Posterior cingulate gyrus (tissue), 11 donors: ENCODE results near the gene ATP2A2.
"Not testable (repeated sequence)": the region's sequence is repeated elsewhere in the genome, so short reads cannot be mapped to it uniquely, and the experiment has no call there.

Source experiments
- DNase-seq, 10 donors: peaks; one replicate each; pipeline versions ENCODE4 v3.0.0 to v3.0.0-alpha.2; 2020 to 2021; ENCODE audit warnings: mixed read lengths in 3 of 10
- intact Hi-C: fragments of 100-400 bp; cut with DNase I; formaldehyde crosslinking; loops from one replicate; pipeline ENCODE4 v1.15.1; 2023

ATP2A2 gene

DNA sequence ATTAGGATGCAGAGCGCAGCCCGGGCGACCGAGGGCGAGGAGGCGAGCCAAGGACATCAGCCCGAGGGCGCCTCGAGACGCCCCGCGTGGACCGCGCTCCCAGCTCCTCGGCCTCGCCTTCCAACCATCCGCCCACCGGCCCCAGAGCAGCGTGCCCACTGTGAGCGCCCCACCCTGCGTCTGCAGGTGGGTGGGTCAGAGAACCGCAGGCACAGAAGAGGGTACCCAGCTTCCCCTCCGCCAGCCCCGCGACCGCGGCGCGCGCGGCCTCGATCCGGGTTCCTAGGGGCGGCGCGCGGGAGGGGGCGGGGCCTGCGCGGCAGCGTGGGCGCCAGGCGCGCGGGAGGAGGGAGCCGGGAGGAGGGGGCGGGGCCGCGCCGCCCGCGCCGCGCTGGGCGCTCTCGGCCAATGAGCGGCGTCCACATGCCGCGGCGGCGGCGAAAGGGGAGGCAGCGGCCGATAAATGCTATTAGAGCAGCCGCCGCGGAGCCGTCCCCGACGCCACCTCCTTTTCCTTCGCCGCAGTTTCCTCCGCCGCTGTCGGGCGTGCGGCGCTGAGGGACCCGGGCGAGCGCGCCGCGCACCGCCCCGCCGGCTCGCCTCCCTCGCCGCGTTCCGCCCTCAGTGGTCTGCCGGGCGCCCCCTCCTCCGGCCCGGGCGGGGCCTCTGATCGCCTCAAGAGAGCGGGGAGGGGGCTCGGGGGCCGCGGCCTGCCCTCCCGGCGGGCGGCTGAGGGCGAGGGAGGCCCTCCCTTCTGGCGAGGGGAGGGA, at the start of gene ATP2A2:
ATP2A2 (plus strand) TSS at position 469 of the 770 bp plus-strand sequence. CDS start 543 bp downstream, outside the sequence.
- intact Hi-C loops: loop anchor here (2.0 to 10.0 kb wide), 3 partner anchors 59 to 186 kb away; partner anchors contain the start of gene IFT81
- peak; percentile 73 to 98 (median 88) for DNase-seq

DNA sequence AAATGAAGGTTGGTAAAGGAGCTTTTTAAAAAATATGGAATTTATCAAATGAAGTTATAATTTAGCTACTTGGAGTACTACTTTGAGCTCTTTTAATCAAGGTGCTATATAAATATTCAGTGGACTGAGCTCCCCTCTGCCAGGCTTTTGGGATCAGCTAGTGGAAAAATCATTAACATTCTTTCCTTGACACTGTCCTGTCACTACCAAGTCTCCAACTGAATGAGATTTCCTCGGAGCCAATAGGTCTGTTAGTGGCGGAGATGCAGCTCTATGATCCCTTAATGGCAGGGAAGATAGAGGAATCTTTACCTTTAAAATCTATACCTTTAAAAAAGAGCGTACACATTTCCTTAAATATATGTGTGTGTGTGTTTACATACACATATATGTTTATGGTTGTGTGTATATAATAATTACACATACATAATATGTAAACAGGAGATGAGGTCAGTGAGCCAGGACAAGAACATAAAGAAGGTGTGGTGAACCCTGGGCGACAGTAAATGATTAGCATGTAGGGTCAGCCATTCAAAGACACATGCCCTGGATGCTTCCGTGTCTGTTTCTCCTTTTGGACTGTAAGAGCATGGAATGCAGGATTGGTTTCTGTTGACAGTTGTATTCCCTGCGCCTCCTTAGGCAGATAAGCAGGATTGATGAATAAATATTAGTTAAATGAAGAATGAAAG, 47.7 kb upstream of the ATP2A2 start:
- DNase-seq: no peak

DNA sequence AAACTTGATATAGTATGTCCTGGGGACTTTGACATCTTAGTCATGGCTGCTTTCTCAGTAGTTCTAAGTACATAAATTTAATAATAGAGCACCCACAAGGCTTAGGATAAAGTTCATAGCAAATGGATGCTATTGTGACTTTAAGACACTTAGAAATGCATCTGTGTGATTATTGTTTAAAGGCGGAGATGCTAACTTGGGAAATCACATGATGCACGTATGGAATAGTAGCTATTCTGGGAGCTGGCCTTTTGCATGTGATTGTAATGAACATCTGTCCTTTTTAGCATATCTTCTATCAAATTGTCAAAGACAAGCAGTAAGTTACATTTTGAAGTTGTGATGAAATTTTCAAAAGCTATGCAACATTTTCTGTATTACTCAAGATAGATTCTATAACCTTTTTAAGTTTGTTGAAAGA, 46.7 kb upstream of the ATP2A2 start:
- DNase-seq: no peak
- intact Hi-C loops: no loop called here

More for the DNA sequence above, 47.7 kb upstream of the ATP2A2 start:
- intact Hi-C loops: no loop called here

DNA sequence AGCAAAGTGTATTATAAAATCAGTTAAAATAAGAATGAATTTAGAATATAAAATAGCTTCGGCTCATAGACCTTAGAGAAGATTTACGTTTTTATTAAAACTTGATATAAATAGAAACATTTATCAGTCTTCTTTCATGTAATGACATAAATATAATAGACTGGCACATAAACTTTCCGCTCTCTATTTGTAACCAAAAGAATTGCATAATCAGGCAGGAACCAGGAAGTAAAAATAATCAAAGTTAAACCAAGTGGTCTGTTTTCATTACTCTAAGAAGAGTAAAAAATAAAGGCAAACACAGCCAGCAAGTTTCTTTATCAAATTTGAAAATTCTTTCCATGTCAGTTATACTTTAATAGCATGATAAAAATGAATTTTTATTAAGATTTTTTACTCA, 46.3 kb upstream of the ATP2A2 start:
- DNase-seq: no peak

GRCh38 chr12:110235383-110235782, 45.7 kb upstream of the ATP2A2 start:
- intact Hi-C loops: no loop called here
- DNase-seq: no peak

More for the DNA sequence above, 46.3 kb upstream of the ATP2A2 start:
- intact Hi-C loops: no loop called here

DNA sequence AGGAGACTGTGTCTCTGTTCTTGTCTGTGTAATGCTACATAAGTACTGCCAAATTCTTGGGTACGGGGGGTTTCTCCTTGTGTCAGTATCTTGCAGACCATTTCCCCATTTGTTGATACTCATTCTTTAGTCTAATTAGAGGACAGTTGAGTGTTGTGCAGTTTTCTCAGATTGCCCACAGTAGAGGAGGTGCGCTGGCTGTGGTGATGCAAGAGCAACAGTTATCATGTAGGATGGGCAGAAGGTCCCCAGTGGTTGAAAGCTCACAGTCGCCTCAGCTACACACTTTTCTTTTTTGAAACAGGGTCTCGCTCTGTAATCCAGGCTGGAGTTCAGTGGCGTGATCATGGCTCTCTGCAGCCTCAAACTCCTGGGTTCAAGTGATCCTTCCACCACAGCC, 37.8 kb upstream of the ATP2A2 start:
- intact Hi-C loops: no loop called here
- peak in 1 of 10 donors; percentile 23 for DNase-seq

DNA sequence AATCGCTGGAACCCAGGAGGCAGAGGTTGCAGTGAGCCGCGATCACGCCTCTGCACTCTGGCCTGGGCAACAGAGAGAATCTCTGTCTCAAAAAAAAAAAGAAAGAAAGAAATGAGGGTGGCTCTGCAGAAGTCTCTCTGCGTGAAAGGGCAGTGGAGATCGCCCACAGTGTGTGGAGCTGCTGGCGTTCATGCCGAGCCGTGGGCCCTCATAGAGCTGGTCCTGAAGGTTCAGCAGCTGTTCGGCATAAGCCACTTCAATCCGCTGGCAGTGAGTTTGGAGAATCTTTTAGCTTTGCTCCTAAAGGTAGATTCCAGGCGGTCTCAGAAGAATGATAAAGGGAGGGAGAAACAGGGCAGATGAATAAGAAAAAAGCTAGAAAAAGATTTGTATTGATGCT, 36.7 kb upstream of the ATP2A2 start:
- intact Hi-C loops: no loop called here

DNA sequence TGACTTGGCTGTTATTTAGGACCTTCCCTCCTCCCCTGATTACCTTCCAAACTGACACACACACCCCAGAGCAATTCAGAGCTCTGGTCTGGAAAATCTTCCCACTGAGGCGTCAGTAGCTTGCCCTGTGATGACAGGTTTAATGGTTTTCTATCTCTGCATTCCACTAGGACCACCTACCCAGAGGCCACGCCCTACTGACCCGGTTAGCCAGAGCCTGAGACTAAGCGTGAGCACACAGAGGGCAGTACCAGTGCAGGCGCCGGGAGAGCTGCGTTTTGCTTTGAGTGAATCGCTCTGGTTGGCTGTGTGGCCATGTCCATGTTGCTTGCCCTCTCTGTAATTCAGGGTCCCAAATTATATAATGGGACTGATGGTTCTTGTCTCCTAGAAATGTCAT, 36.2 kb upstream of the ATP2A2 start:
- intact Hi-C loops: no loop called here
- no peak for DNase-seq

More for the DNA sequence above, 36.7 kb upstream of the ATP2A2 start:
- DNase-seq: peak in 1 of 10 donors; percentile 43

DNA sequence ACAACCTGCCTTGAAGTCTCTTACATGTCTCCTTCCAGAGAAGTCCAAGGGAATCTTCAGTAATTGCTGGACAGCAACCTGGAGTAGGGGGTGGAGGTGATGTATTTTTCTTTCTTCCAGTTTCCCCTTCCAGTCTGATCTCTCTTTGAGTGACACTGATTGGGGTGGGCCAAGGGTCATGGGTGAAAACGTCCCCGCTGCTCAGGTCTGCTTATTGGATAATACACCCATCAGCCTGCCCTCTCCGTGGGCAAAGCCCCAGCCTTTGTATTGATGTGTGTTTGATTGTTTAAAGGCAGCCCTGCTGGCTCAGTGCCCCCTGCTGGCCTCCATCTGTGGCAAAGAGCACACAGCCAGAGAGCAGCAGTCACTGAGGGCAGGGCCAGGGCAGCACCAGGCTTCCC, 35.7 kb upstream of the ATP2A2 start:
- intact Hi-C loops: no loop called here
- peak in 1 of 10 donors; percentile 33 for DNase-seq

- DNase-seq: peak in 1 of 10 donors; percentile 27
Measured at GRCh38 chr12:110246636-110247339, 34.3 kb upstream of the ATP2A2 start.

DNA sequence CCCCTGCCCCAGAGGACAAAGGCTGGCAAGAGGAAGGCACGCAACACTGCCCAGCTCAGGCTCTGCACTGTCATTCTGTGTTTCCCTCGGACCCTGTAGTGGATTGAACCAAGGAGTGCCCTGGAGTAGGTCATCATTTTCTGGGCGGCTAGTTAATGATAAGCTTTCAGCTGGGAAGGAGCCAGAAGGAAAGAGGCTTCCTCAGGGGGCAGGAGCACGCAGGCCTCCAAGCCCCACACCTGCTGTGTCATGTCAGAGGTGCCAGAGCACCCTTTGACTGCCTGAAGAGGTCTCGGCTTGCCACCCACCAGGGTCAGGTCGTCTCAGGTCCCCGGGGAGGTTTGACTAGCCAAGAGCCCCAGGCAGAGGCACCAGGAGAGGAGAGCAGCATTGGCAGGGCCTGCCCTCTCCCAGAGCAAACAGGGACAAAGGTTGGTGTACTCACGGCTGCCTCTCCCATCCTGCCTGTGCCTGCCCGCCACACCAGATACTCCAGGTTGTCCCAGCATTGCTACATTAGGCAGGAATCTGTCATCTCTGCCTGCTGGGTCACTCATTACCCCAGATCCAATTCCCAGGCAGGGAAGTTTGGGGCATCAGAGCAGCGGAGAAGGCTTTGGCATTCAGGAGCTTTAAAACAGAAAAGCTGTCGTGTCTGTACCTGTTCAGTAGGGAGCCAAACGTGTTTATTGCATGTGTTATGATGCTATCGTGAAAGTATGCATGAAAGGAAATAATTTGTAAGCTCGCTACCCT, 33.5 kb upstream of the ATP2A2 start:
- DNase-seq: peak in 2 of 10 donors; percentile 44 to 67
- intact Hi-C loops: no loop called here

More at GRCh38 chr12:110246636-110247339, 34.3 kb upstream of the ATP2A2 start:
- intact Hi-C loops: no loop called here

DNA sequence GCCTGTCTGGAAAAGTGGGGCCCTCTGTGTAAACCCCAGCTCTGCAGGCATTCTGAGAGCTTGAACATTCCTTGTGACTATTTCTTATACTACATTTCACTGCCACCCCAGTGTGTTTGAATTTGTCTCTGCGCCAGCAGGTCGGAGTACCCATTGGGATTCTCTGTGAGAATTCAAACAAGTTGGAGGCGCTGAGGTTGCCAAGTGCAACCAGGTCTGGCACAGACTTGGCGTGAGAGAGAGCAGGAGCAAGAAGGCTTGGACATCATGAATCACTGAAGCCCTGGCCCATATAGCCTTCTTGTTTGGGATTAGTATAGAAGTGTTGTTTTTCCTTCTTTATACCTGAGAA, 33.0 kb upstream of the ATP2A2 start:
- intact Hi-C loops: no loop called here
- peak in 1 of 10 donors; percentile 23 for DNase-seq

DNA sequence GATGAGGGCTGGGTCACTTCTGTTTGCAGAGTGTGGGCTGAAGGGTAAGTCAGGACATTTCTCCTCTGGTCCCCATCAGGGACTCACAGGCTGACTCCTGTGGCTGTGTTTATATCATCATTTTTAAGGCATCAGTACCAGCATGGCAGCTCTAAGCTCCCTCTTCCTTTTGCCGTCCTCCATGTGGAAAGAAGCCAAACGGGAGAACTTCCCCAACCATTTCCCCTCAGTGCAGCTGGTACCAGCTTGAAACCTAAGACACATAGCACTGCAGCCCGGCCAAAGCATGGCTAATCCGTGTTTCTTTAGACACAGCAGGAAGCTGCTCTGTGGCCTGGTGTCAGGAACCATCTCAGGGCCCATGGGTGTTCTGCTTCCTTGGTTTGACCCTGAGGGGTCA, 31.9 kb upstream of the ATP2A2 start:
- DNase-seq: peak in 2 of 10 donors; percentile 35 to 43
- intact Hi-C loops: no loop called here

GRCh38 chr12:110249716-110250225, 31.3 kb upstream of the ATP2A2 start:
- intact Hi-C loops: no loop called here
- peak in 3 of 10 donors; percentile 16 to 78 (median 66) for DNase-seq

DNA sequence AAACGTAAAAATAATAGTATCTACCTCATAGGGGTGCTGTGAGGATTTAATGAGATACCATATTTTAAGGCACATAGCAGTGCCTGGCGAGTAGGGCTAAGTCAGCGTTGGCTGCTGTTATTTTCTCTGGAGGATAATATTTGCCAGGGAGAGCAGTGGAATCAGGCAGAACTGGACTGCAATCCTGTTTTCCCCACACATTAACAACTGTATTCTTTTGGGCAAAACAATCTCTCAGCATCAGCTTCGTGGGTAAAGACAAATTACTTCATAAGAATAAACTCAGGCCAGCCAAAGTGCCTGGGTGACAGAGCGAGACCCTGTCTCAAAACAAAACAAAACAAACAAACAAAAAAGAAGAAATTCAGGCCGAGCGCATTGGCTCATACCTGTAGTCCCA, 29.7 kb upstream of the ATP2A2 start:
- DNase-seq: no peak
- intact Hi-C loops: no loop called here

DNA sequence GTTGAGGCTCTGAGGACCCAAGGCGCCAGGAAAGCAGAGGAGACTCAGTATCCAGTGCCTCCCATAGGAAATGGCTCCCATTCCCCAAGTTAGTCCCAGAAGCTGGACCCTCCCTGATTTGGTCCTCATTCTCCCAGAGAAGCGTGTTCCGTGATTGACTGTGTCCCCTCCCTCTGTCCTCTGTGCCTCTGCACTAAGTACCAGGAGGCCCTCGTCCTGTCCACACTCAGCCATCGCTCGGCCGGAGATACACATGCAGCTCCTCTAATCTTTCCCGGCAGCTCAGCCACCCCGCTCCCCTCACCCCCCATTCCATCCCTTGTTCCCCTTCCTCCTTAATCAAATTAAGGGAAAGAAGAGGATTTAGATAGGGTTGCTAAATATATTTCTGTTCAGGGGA, 28.3 kb upstream of the ATP2A2 start:
- peak in 1 of 10 donors; percentile 72 for DNase-seq
- intact Hi-C loops: no loop called here

DNA sequence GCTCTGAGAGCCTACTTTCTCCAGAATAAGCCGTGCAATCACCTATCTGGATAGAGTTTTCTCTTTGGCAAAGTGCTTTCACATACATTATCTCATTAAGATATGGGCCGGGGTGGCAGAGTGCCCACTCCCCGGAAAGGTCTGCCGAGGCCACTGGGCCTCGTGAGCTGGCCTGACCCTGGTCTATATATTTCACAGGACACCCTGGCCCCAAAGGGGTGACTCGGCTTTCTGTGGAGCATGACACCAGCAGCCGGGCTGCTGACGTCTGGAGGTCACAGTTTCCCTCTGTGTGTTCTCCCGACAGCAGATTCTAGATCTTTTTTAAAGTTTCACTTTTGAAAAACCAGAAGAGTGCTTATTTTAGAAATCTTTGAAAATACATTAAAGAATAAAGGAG, 27.9 kb upstream of the ATP2A2 start:
- peak in 2 of 10 donors; percentile 74 to 80 for DNase-seq
- intact Hi-C loops: no loop called here

- intact Hi-C loops: no loop called here
Measured at GRCh38 chr12:110254971-110255540, 26.0 kb upstream of the ATP2A2 start.

GRCh38 chr12:110255890-110256456, 25.1 kb upstream of the ATP2A2 start:
- DNase-seq, intact Hi-C loops: not testable (repeated sequence)

More at GRCh38 chr12:110254971-110255540, 26.0 kb upstream of the ATP2A2 start:
- DNase-seq: no peak
